ENCODE data around the gene FBXO3.
"Not testable (repeated sequence)": the region's sequence is repeated elsewhere in the genome, so short reads cannot be mapped to it uniquely, and the experiment has no call there.

Gene FBXO3

GRCh38 chr11:33773987-33774735 lies at the start of gene FBXO3:
FBXO3 (minus strand) TSS chr11:33774520; CDS start chr11:33774497, 23 bp downstream.
- peak; percentile 10 for DNase-seq

GRCh38 chr11:33822981-33823380 lies 48.7 kb upstream of the FBXO3 start:
- DNase-seq = not testable (repeated sequence)

- DNase-seq = no peak
These were observed 45.1 kb upstream of the FBXO3 start for GRCh38 chr11:33819278-33820035.

- peak; percentile 15 for DNase-seq
These were observed 34.0 kb upstream of the FBXO3 start for GRCh38 chr11:33808228-33808828.

- no peak for DNase-seq
These were observed 30.2 kb upstream of the FBXO3 start for GRCh38 chr11:33804471-33804870.

GRCh38 chr11:33802194-33802950 lies 28.1 kb upstream of the FBXO3 start:
- peak; percentile 46 for DNase-seq

- no peak for DNase-seq
These were observed 27.5 kb upstream of the FBXO3 start for GRCh38 chr11:33801821-33802193.

- DNase-seq = no peak
These were observed 23.6 kb upstream of the FBXO3 start for GRCh38 chr11:33797879-33798278.

- DNase-seq = no peak
These were observed 15.7 kb upstream of the FBXO3 start for GRCh38 chr11:33790040-33790439.

- DNase-seq = not testable (repeated sequence)
These were observed 13.8 kb upstream of the FBXO3 start for GRCh38 chr11:33788095-33788494.

- no peak for DNase-seq
These were observed 12.8 kb upstream of the FBXO3 start for GRCh38 chr11:33787076-33787475.

- DNase-seq = no peak
These were observed 11.3 kb upstream of the FBXO3 start for GRCh38 chr11:33785609-33786008.

- DNase-seq = no peak
These were observed 5.7 kb upstream of the FBXO3 start for GRCh38 chr11:33779849-33780528.

- no peak for DNase-seq
These were observed 4.4 kb upstream of the FBXO3 start for GRCh38 chr11:33778675-33779074.

- no peak for DNase-seq
These were observed 3.6 kb upstream of the FBXO3 start for GRCh38 chr11:33777906-33778305.

GRCh38 chr11:33775832-33776470 lies 1.6 kb upstream of the FBXO3 start:
- DNase-seq = no peak

- DNase-seq = no peak
These were observed 1.1 kb upstream of the FBXO3 start for GRCh38 chr11:33775467-33775807.

- no peak for DNase-seq
These were observed 581 bp upstream of the FBXO3 start for GRCh38 chr11:33774736-33775466.

- DNase-seq = no peak
These were observed 825 bp downstream of the FBXO3 start for GRCh38 chr11:33773404-33773986.

- no peak for DNase-seq
These were observed 1.4 kb downstream of the FBXO3 start for GRCh38 chr11:33772870-33773269.

GRCh38 chr11:33772300-33772699 lies 2.0 kb downstream of the FBXO3 start:
- DNase-seq = no peak
